B cell (primary cell): ENCODE measurements around the gene STIMATE. TPM values are rescaled to one million over a fixed set of nuclear protein-coding genes. Genes with fewer than 3 reads are reported as not detected.

Source experiments
- ATAC-seq: fragments of 200-7000 bp; cut with Tn5 transposase; one replicate; pipeline ENCODE4 v1.10.0; 2021; ENCODE audit warnings: low read depth, mild to moderate bottlenecking, moderate number of reproducible peaks, moderate library complexity
- CTCF ChIA-PET: fragments of 350-600 bp; sonication (Branson Sonifier 250); formaldehyde crosslinking; loops from one replicate; lab custom pipeline; 2021; ENCODE audit warnings: antibody characterized with exemption, inconsistent platforms; lab: Charles Lee
- POLR2A ChIA-PET: fragments of 350-600 bp; sonication (Branson Sonifier 250); formaldehyde crosslinking; loops from one replicate; lab custom pipeline; 2021; ENCODE audit warnings: antibody characterized with exemption; lab: Charles Lee
- DNase-seq: peaks from one replicate; pipeline ENCODE4 v3.0.0; 2013
- H2AFZ ChIP-seq: 2 replicates; pipeline ENCODE4 v1.6.1; 2012; ENCODE audit warnings: mild to moderate bottlenecking, low read depth, low read length; ENCODE audit not compliant: insufficient read depth, poor library complexity, severe bottlenecking
- H3K27ac ChIP-seq, 2 donors: 1 replicate in 1 of 2; 2 replicates in 1 of 2; pipeline ENCODE4 v1.5.1; 2012 to 2013; ENCODE audit warnings: low read length in 2 of 2, mild to moderate bottlenecking in 2 of 2, moderate library complexity in 1 of 2
- H3K27me3 ChIP-seq, 4 experiments: fragments of 200-600 bp in 1 of 4; sonication (generic) in 1 of 4; replicated peaks in 1 of 4; 1 replicate in 2 of 4; 2 replicates in 2 of 4; pipeline versions ENCODE4 v1.6.1 to v1.7.0; 2013 to 2016; ENCODE audit warnings: low read length in 3 of 4, mild to moderate bottlenecking in 2 of 4, mixed read lengths in 1 of 4, moderate library complexity in 1 of 4; ENCODE audit not compliant: insufficient read depth in 4 of 4, control insufficient read depth in 3 of 4; ENCODE audit errors: control extremely low read depth in 1 of 4
- H3K36me3 ChIP-seq, 2 experiments: replicated peaks in 1 of 2; 1 replicate in 1 of 2; 2 replicates in 1 of 2; pipeline versions ENCODE4 v1.6.1 to v1.7.1; 2013; ENCODE audit warnings: low read length in 1 of 2; ENCODE audit not compliant: insufficient read depth in 2 of 2, control insufficient read depth in 1 of 2; ENCODE audit errors: control extremely low read depth in 1 of 2, extremely low read depth in 1 of 2
- H3K4me1 ChIP-seq, 2 donors: fragments of 200-600 bp in 1 of 2; sonication (generic) in 1 of 2; 1 replicate in 1 of 2; 2 replicates in 1 of 2; pipeline versions ENCODE4 v1.5.1 to v1.6.1; 2013 to 2017; ENCODE audit warnings: low read length in 2 of 2; ENCODE audit not compliant: control insufficient read depth in 2 of 2, insufficient read depth in 2 of 2
- H3K4me2 ChIP-seq: replicated peaks from 2 replicates; pipeline ENCODE3; 2012; ENCODE audit warnings: mild to moderate bottlenecking, low read depth, low read length; ENCODE audit not compliant: poor library complexity, severe bottlenecking
- H3K4me3 ChIP-seq, 5 experiments: fragments of 200-600 bp in 1 of 5; sonication (generic) in 1 of 5; 1 replicate in 3 of 5; 2 replicates in 2 of 5; pipeline versions ENCODE4 v1.5.1 to v1.7.0; 2011 to 2016; ENCODE audit warnings: low read length in 4 of 5, mild to moderate bottlenecking in 4 of 5, low read depth in 2 of 5, control low read depth in 1 of 5, moderate library complexity in 1 of 5; ENCODE audit not compliant: insufficient read depth in 1 of 5; ENCODE audit errors: control extremely low read depth in 1 of 5, extremely low read depth in 1 of 5
- H3K79me2 ChIP-seq: fragments of 200-600 bp; sonication (generic); one replicate; pipeline ENCODE4 v1.6.0; 2016; ENCODE audit warnings: low read length; ENCODE audit not compliant: control insufficient read depth, insufficient read depth
- H3K9ac ChIP-seq: fragments of 200-600 bp; sonication (generic); 2 replicates; pipeline ENCODE4 v1.6.1; 2017; ENCODE audit warnings: mild to moderate bottlenecking, low read length, moderate library complexity
- H3K9me3 ChIP-seq, 3 donors: one replicate each; pipeline versions ENCODE4 v1.6.1 to v1.7.1; 2013; ENCODE audit warnings: low read length in 2 of 3; ENCODE audit not compliant: control insufficient read depth in 2 of 3, insufficient read depth in 1 of 3; ENCODE audit errors: control extremely low read depth in 1 of 3
- H4K20me1 ChIP-seq: 2 replicates; pipeline ENCODE4 v1.6.0; 2012; ENCODE audit warnings: mild to moderate bottlenecking, low read length; ENCODE audit not compliant: insufficient read depth, control insufficient read depth, poor library complexity, severe bottlenecking
- H3K27ac Mint-ChIP-seq: one replicate; pipeline ENCODE4 v1.8.0; 2021; ENCODE audit warnings: mixed read lengths
- H3K27me3 Mint-ChIP-seq: one replicate; pipeline ENCODE4 v1.8.0; 2021; ENCODE audit warnings: mixed read lengths
- H3K4me1 Mint-ChIP-seq: one replicate; pipeline ENCODE4 v1.8.0; 2021; ENCODE audit warnings: mixed read lengths
- H3K4me3 Mint-ChIP-seq: one replicate; pipeline ENCODE4 v1.8.0; 2021; ENCODE audit warnings: mixed read lengths
- H3K9me3 Mint-ChIP-seq: one replicate; pipeline ENCODE4 v1.8.0; 2022; ENCODE audit warnings: mixed read lengths; ENCODE audit not compliant: insufficient read depth
- CTCF ChIP-seq: fragments of 200-600 bp; IDR thresholded peaks from one replicate; pipeline ENCODE4 v1.8.0; 2022; ENCODE audit warnings: antibody characterized with exemption, mild to moderate bottlenecking
- EZH2 ChIP-seq: IDR thresholded peaks from 2 replicates; pipeline ENCODE4 v1.6.1; 2012; ENCODE audit warnings: borderline replicate concordance, low read depth, mild to moderate bottlenecking, moderate library complexity, low read length; ENCODE audit not compliant: insufficient read depth, poor library complexity, severe bottlenecking
- WGBS: methylation state at CpG from one replicate; pipeline ENCODE4 v1.1.5; 2013; ENCODE audit warnings: missing lambda C conversion rate; ENCODE audit not compliant: insufficient coverage; 5-methylcytosine and 5-hydroxymethylcytosine counted together
- intact Hi-C: fragments of 100-400 bp; cut with micrococcal nuclease; formaldehyde crosslinking; loops from one replicate; pipeline ENCODE4 v1.10.0; 2022
- polyA plus RNA-seq: library from polyadenylated mRNA; depleted of rRNA; stranded (reverse); fragments of >200 nt; gene quantifications from 2 replicates; pipeline ENCODE4 v1.2.3, GENCODE V29; 2012
- total RNA-seq, 2 donors: library from RNA; stranded (reverse); fragments of 120-200 nt in 1 of 2; gene quantifications; 1 replicate in 1 of 2; 2 replicates in 1 of 2; pipeline versions ENCODE4 v1.2.3 to v1.2.4, GENCODE V29; 2013 to 2022

Gene STIMATE
- total and polyA plus RNA-seq, 2 donors (not counting 1 experiment from before 2014, with no cell fraction given) = 24.6 to 38.4 TPM

DNA sequence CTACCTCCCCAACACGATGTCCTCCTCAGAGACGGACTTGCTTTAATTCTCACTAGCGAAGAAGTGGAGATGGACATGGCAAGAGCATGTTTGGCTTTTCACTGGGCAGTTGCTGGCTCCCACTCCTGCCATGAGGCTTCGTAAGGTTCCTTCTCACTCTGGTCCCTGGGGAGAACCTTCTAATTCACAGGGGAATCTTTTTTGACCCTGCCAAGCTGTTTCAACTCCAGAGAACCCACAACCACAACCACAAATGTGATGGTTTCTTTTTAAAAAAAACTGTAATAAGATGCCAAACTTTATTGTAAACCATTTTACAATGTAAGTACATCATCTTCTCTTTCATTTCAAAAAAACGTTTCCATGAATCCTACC, 60.9 kb downstream of the STIMATE start:
- peaks cover 0 to 24% of the 10 kb centered on the region in 2 experiments for H3K36me3 ChIP-seq
- TF ChIP-seq CTCF = no peak
- no peak for TF ChIP-seq EZH2
- no peaks in the 10 kb centered on the region for H3K9me3 ChIP-seq
- H3K27ac ChIP-seq = no peak overlapping the region
- Mint-ChIP-seq H3K9me3 (no peaks in the 10 kb centered on the region), H3K4me3 (no peak overlapping the region), H3K4me1 (no peaks in the 10 kb centered on the region), H3K27me3 (no peaks in the 10 kb centered on the region), H3K27ac (no peak overlapping the region)
- no peaks in the 10 kb centered on the region for H3K27me3 ChIP-seq
- no peak for DNase-seq
- H3K9ac ChIP-seq = no peak overlapping the region
- H2AFZ ChIP-seq = no peak overlapping the region
- intact Hi-C loops = no loop called here
- 78% methylated on average over 5 of the region's 5 CpGs for WGBS
- ATAC-seq = no peak
- no peak overlapping the region for H3K4me3 ChIP-seq
- no peak overlapping the region for H3K4me2 ChIP-seq
- H4K20me1 ChIP-seq = no peaks in the 10 kb centered on the region
- H3K4me1 ChIP-seq = no peaks in the 10 kb centered on the region
- CTCF ChIA-PET = no interaction called here
- H3K79me2 ChIP-seq = no peaks in the 10 kb centered on the region
- POLR2A ChIA-PET = no interaction called here

DNA sequence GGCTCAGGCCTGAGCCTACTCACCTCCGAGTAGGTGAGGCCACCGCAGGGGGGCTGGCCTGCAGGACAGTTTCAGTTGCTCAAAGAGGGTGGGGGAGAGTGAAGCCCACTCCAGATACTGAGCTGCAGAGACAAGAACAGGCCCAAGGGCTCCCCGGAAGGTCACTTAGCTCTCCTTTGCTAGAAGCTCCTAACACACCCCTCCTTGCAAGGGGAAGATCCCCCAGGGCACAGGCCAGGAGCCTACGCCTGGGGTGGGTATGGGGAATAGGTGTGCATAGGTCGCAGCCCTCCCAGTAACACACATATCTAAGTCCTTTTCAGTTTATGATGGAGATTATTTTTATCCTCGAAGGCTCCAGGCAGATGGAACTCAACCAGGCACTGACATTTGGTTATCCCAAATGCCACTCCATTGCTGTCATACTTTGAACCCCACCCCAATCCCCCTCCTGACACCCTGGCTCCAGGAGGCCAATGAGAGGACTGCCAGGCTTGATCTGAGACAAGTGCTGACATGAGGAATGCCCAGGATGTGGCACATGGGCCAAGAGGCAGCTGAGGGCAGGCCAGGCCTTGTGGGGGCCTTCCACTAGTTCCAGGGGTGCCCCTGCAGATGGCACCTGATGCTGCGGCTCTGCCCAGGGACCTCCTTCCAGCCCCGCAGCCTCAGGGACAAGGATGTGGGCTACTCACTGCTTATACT, 61.4 kb downstream of the STIMATE start:
- Histone ChIP-seq H3K27ac (no peak overlapping the region), H3K9ac (no peak overlapping the region), H3K79me2 (no peaks in the 10 kb centered on the region), H3K27me3 (no peaks in the 10 kb centered on the region), H3K4me1 (no peaks in the 10 kb centered on the region), H3K9me3 (no peaks in the 10 kb centered on the region), H3K36me3 (peaks cover 0 to 19% of the 10 kb centered on the region in 2 experiments), H2AFZ (no peak overlapping the region), H4K20me1 (no peaks in the 10 kb centered on the region), H3K4me3 (no peak overlapping the region), H3K4me2 (no peak overlapping the region)
- POLR2A ChIA-PET = no interaction called here
- Mint-ChIP-seq H3K4me3 (no peak overlapping the region), H3K4me1 (no peaks in the 10 kb centered on the region), H3K27me3 (no peaks in the 10 kb centered on the region), H3K27ac (no peak overlapping the region), H3K9me3 (no peaks in the 10 kb centered on the region)
- TF ChIP-seq EZH2 (no peak), CTCF (no peak)
- DNase-seq = no peak
- CTCF ChIA-PET = no interaction called here
- no peak for ATAC-seq
- WGBS = 100% methylated on average over 2 of the region's 8 CpGs
- intact Hi-C loops = no loop called here
